ENCODE results near the gene UBE4A.

The UBE4A gene

GRCh38 chr11:118439646-118440045, 80.2 kb downstream of the UBE4A start:
- no peak for DNase-seq

GRCh38 chr11:118441770-118442275, 82.4 kb downstream of the UBE4A start:
- DNase-seq: no peak

DNA sequence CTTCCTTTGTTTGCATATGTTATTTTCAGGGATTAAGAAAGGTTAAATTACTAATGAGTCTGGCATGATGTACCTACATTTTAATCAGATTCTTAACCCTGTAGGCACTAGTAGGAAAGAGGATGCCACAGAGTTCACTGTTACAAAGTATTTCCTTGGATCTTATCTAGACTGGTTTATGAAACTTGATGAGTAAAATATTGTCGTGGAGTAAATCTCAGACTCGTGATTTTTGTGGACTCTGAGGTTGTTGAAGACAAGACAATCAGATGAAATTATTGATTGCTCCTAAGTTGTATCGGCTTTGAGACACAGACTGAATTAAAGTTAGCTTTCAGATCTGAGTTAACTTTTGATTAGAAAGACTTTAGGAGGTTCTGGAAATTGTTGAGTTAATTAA, 82.9 kb downstream of the UBE4A start:
- no peak for DNase-seq

- DNase-seq: no peak
Observed at GRCh38 chr11:118442908-118443589, 83.6 kb downstream of the UBE4A start.

- DNase-seq: no peak
Observed at GRCh38 chr11:118443590-118444218, 84.3 kb downstream of the UBE4A start.

- no peak for DNase-seq
Observed at GRCh38 chr11:118447423-118447822, 88.0 kb downstream of the UBE4A start.

- DNase-seq: no peak
Observed at GRCh38 chr11:118448294-118448693, 88.9 kb downstream of the UBE4A start.
